DND-41 (cell line): ENCODE measurements around the gene STOX2.

Source experiments
- ATAC-seq: fragments of 200-7000 bp; cut with Tn5 transposase; 3 replicates; pipeline ENCODE4 v1.9.1; 2021; ENCODE audit warnings: low read depth; ENCODE audit not compliant: insufficient read depth
- DNase-seq: peaks from one replicate; pipeline ENCODE4 v3.0.0-alpha.2; 2020
- H2AFZ ChIP-seq: 2 replicates; pipeline ENCODE4 v1.6.0; 2012; ENCODE audit warnings: low read depth, low read length
- H3K27ac ChIP-seq: 2 replicates; pipeline ENCODE4 v1.5.1; 2012; ENCODE audit warnings: low read length, inconsistent platforms
- H3K27me3 ChIP-seq: fragments of 200-600 bp; sonication (generic); 2 replicates; pipeline ENCODE4 v1.6.0; 2012; ENCODE audit warnings: low read length, mild to moderate bottlenecking, inconsistent platforms; ENCODE audit not compliant: insufficient read depth, poor library complexity
- H3K36me3 ChIP-seq: 2 replicates; pipeline ENCODE4 v1.5.1; 2012; ENCODE audit warnings: low read length, inconsistent platforms; ENCODE audit not compliant: insufficient read depth
- H3K4me1 ChIP-seq: 2 replicates; pipeline ENCODE4 v1.5.1; 2012; ENCODE audit warnings: mild to moderate bottlenecking, low read length; ENCODE audit not compliant: insufficient read depth
- H3K4me2 ChIP-seq: 2 replicates; pipeline ENCODE4 v1.6.0; 2012; ENCODE audit warnings: mild to moderate bottlenecking, moderate library complexity, low read length, inconsistent platforms; ENCODE audit not compliant: insufficient read depth
- H3K4me3 ChIP-seq, 2 experiments: fragments of 200-600 bp in 1 of 2; shearing (Covaris generic) in 1 of 2; 2 replicates each; pipeline ENCODE4 v1.5.1; 2012 to 2016; ENCODE audit warnings: inconsistent platforms in 2 of 2, low read length in 2 of 2, mild to moderate bottlenecking in 2 of 2, low read depth in 1 of 2, moderate library complexity in 1 of 2
- H3K79me2 ChIP-seq: 2 replicates; pipeline ENCODE4 v1.6.0; 2012; ENCODE audit warnings: low read length, inconsistent platforms; ENCODE audit not compliant: insufficient read depth
- H3K9ac ChIP-seq: 2 replicates; pipeline ENCODE4 v1.6.0; 2012; ENCODE audit warnings: low read depth, mild to moderate bottlenecking, inconsistent platforms, low read length, moderate library complexity
- H3K9me3 ChIP-seq: 2 replicates; pipeline ENCODE4 v1.5.1; 2012; ENCODE audit warnings: low read length, moderate library complexity, mild to moderate bottlenecking, inconsistent platforms; ENCODE audit not compliant: insufficient read depth, severe bottlenecking
- H4K20me1 ChIP-seq: 2 replicates; pipeline ENCODE4 v1.6.0; 2012; ENCODE audit warnings: low read length; ENCODE audit not compliant: insufficient read depth
- CTCF ChIP-seq: IDR thresholded peaks from 2 replicates; pipeline ENCODE4 v1.5.1; 2012; ENCODE audit warnings: borderline replicate concordance, low read length, moderate library complexity, mild to moderate bottlenecking; ENCODE audit not compliant: poor library complexity, severe bottlenecking; ENCODE audit errors: extremely low read depth
- EZH2 ChIP-seq: IDR thresholded peaks from 3 replicates; pipeline ENCODE4 v1.6.1; 2012; ENCODE audit warnings: borderline replicate concordance, low read depth, mild to moderate bottlenecking, moderate library complexity, low read length, inconsistent platforms; ENCODE audit not compliant: severe bottlenecking

STOX2 gene

DNA sequence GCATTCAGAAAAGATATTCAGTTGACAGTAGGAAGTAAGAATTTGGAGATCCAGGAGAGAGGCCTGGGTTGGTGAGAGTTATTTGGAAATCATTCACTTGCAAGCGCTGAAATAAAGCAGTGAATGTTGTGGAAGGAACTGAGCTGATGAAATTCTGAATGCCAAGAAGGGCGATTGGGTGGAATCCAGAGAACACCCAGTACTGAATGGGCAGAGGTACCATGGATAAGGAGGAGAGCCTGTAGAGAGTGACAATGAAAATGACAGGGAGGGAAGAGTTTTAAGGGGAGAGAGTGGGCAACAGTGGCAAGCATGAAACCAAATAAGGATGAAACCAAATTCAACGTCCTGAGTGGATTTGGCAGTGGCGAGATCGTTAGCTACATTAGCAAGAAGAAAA is 6.7 kb upstream of the STOX2 start:
- H3K27ac ChIP-seq, result no peak overlapping the region
- H3K4me2 ChIP-seq, result no peak overlapping the region
- H2AFZ ChIP-seq, result no peak overlapping the region
- H4K20me1 ChIP-seq, result no peaks in the 10 kb centered on the region
- no peak overlapping the region for H3K4me3 ChIP-seq
- H3K36me3 ChIP-seq, result no peaks in the 10 kb centered on the region
- H3K4me1 ChIP-seq, result no peaks in the 10 kb centered on the region
- H3K9ac ChIP-seq, result no peak overlapping the region
- DNase-seq, result no peak
- no peaks in the 10 kb centered on the region for H3K79me2 ChIP-seq
- ATAC-seq, result no peak
- H3K9me3 ChIP-seq, result peaks cover 6% of the 10 kb centered on the region
- TF ChIP-seq CTCF, result no peak
- no peak for TF ChIP-seq EZH2
- H3K27me3 ChIP-seq, result no peaks in the 10 kb centered on the region

- H3K4me1 ChIP-seq, result no peaks in the 10 kb centered on the region
- H2AFZ ChIP-seq, result no peak overlapping the region
- peaks cover 6% of the 10 kb centered on the region for H3K9me3 ChIP-seq
- H3K79me2 ChIP-seq, result no peaks in the 10 kb centered on the region
- ATAC-seq, result no peak
- H3K36me3 ChIP-seq, result no peaks in the 10 kb centered on the region
- no peak overlapping the region for H3K9ac ChIP-seq
- no peak overlapping the region for H3K27ac ChIP-seq
- TF ChIP-seq CTCF (no peak), EZH2 (no peak)
- no peak for DNase-seq
- H3K4me2 ChIP-seq, result no peak overlapping the region
- H3K27me3 ChIP-seq, result no peaks in the 10 kb centered on the region
- no peaks in the 10 kb centered on the region for H4K20me1 ChIP-seq
- no peak overlapping the region for H3K4me3 ChIP-seq
Observed at GRCh38 chr4:183903021-183903760, 1.9 kb upstream of the STOX2 start.

GRCh38 chr4:183905593-183906488 is 734 bp downstream of the STOX2 start:
- H3K9me3 ChIP-seq, result no peaks in the 10 kb centered on the region
- no peaks in the 10 kb centered on the region for H3K4me1 ChIP-seq
- no peaks in the 10 kb centered on the region for H3K27me3 ChIP-seq
- no peaks in the 10 kb centered on the region for H3K36me3 ChIP-seq
- no peak overlapping the region for H3K9ac ChIP-seq
- no peak overlapping the region for H3K4me2 ChIP-seq
- DNase-seq (no peak), ATAC-seq (no peak)
- H3K79me2 ChIP-seq, result no peaks in the 10 kb centered on the region
- no peak overlapping the region for H3K4me3 ChIP-seq
- H2AFZ ChIP-seq, result no peak overlapping the region
- H4K20me1 ChIP-seq, result no peaks in the 10 kb centered on the region
- H3K27ac ChIP-seq, result no peak overlapping the region
- TF ChIP-seq EZH2 (no peak), CTCF (no peak)
